Duodenal mucosa (tissue), 2 donors: Measurements from ENCODE around the gene RELB.

Experiments used
- H3K27ac ChIP-seq: one replicate; pipeline ENCODE4 v1.7.0; 2013; ENCODE audit warnings: low read depth, low read length
- H3K27me3 ChIP-seq, 2 donors: one replicate each; pipeline ENCODE4 v1.7.0; 2013; ENCODE audit warnings: low read length in 2 of 2, control low read depth in 1 of 2; ENCODE audit not compliant: insufficient read depth in 2 of 2, control insufficient read depth in 1 of 2
- H3K36me3 ChIP-seq, 2 donors: one replicate each; pipeline ENCODE4 v1.7.0; 2013; ENCODE audit warnings: low read length in 2 of 2, control low read depth in 1 of 2; ENCODE audit not compliant: insufficient read depth in 2 of 2, control insufficient read depth in 1 of 2
- H3K4me1 ChIP-seq, 2 donors: one replicate each; pipeline ENCODE4 v1.7.0; 2013; ENCODE audit warnings: low read length in 2 of 2, control low read depth in 1 of 2; ENCODE audit not compliant: insufficient read depth in 2 of 2, control insufficient read depth in 1 of 2
- H3K4me3 ChIP-seq, 2 donors: one replicate each; pipeline ENCODE4 v1.7.0; 2013; ENCODE audit warnings: low read length in 2 of 2, low read depth in 1 of 2
- H3K9ac ChIP-seq, 2 donors: one replicate each; pipeline ENCODE4 v1.7.0; 2013; ENCODE audit warnings: low read length in 2 of 2, low read depth in 1 of 2
- H3K9me3 ChIP-seq, 2 donors: one replicate each; pipeline ENCODE4 v1.7.0; 2013; ENCODE audit warnings: low read length in 2 of 2, control low read depth in 1 of 2; ENCODE audit not compliant: control insufficient read depth in 1 of 2

RELB gene

GRCh38 chr19:45037393-45038169, 36.3 kb downstream of the RELB start:
- H3K27ac ChIP-seq, result no peak overlapping the region
- H3K9me3 ChIP-seq, result no peaks in the 10 kb centered on the region
- H3K36me3 ChIP-seq, result peaks cover 24 to 53% of the 10 kb centered on the region in 2 donors
- H3K4me3 ChIP-seq, result no peak overlapping the region
- H3K4me1 ChIP-seq, result peaks cover 13 to 28% of the 10 kb centered on the region in 2 donors
- no peaks in the 10 kb centered on the region for H3K27me3 ChIP-seq
- no peak overlapping the region for H3K9ac ChIP-seq

GRCh38 chr19:45038931-45039893, 37.9 kb downstream of the RELB start, which contains the start of gene CLASRP:
Gene CLASRP, plus strand, starts transcription at chr19:45039045. Its CDS starts 1,168 bp downstream, at chr19:45040213.
- no peaks in the 10 kb centered on the region for H3K9me3 ChIP-seq
- H3K9ac ChIP-seq, result peak within 1 kb of the TSS; percentile 92 to 97
- peaks cover 13 to 28% of the 10 kb centered on the region in 2 donors for H3K4me1 ChIP-seq
- H3K4me3 ChIP-seq, result peak within 1 kb of the TSS; percentile 81 to 92
- H3K36me3 ChIP-seq, result peaks cover 18 to 52% of the 10 kb centered on the region in 2 donors
- peak within 1 kb of the TSS; percentile 99 for H3K27ac ChIP-seq
- H3K27me3 ChIP-seq, result no peaks in the 10 kb centered on the region

GRCh38 chr19:45040059-45040771, 39.0 kb downstream of the RELB start:
- Histone ChIP-seq H3K27me3 (no peaks in the 10 kb centered on the region), H3K27ac (no peak overlapping the region), H3K4me3 (peak overlapping the region; percentile 81 to 92), H3K9ac (peak overlapping the region; percentile 92 to 97), H3K4me1 (peaks cover 19 to 36% of the 10 kb centered on the region in 2 donors), H3K36me3 (peaks cover 14 to 54% of the 10 kb centered on the region in 2 donors), H3K9me3 (no peaks in the 10 kb centered on the region)

- Histone ChIP-seq H3K9me3 (no peaks in the 10 kb centered on the region), H3K27me3 (no peaks in the 10 kb centered on the region), H3K9ac (no peak overlapping the region), H3K4me3 (no peak overlapping the region), H3K4me1 (peaks cover 28 to 45% of the 10 kb centered on the region in 2 donors), H3K36me3 (peaks cover 15 to 56% of the 10 kb centered on the region in 2 donors), H3K27ac (no peak overlapping the region)
These were observed 39.9 kb downstream of the RELB start for GRCh38 chr19:45041125-45041524.

GRCh38 chr19:45045671-45046353, 44.5 kb downstream of the RELB start:
- peaks cover 21 to 45% of the 10 kb centered on the region in 2 donors for H3K4me1 ChIP-seq
- peaks cover 10 to 48% of the 10 kb centered on the region in 2 donors for H3K36me3 ChIP-seq
- H3K9me3 ChIP-seq, result no peaks in the 10 kb centered on the region
- H3K9ac ChIP-seq, result peak overlapping the region; percentile 8 to 33
- peak overlapping the region; percentile 59 for H3K27ac ChIP-seq
- H3K4me3 ChIP-seq, result peak overlapping the region in 1 of 2 donors; percentile 50
- H3K27me3 ChIP-seq, result no peaks in the 10 kb centered on the region

- Histone ChIP-seq H3K27me3 (no peaks in the 10 kb centered on the region), H3K9me3 (no peaks in the 10 kb centered on the region), H3K4me1 (peaks cover 24 to 41% of the 10 kb centered on the region in 2 donors), H3K4me3 (peak overlapping the region in 1 of 2 donors; percentile 50), H3K27ac (no peak overlapping the region), H3K9ac (peak overlapping the region in 1 of 2 donors; percentile 33), H3K36me3 (peaks cover 10 to 46% of the 10 kb centered on the region in 2 donors)
These were observed 45.1 kb downstream of the RELB start for GRCh38 chr19:45046355-45046754.

- no peak overlapping the region for H3K9ac ChIP-seq
- no peaks in the 10 kb centered on the region for H3K9me3 ChIP-seq
- H3K27me3 ChIP-seq, result no peaks in the 10 kb centered on the region
- peaks cover 24 to 32% of the 10 kb centered on the region in 2 donors for H3K4me1 ChIP-seq
- no peak overlapping the region for H3K27ac ChIP-seq
- peak overlapping the region in 1 of 2 donors; percentile 11 for H3K4me3 ChIP-seq
- H3K36me3 ChIP-seq, result peaks cover 10 to 37% of the 10 kb centered on the region in 2 donors
These were observed 46.0 kb downstream of the RELB start for GRCh38 chr19:45047188-45047797.

GRCh38 chr19:45049073-45049736, 47.9 kb downstream of the RELB start:
- H3K9ac ChIP-seq, result no peak overlapping the region
- no peak overlapping the region for H3K4me3 ChIP-seq
- no peak overlapping the region for H3K27ac ChIP-seq
- H3K36me3 ChIP-seq, result peaks cover 18 to 46% of the 10 kb centered on the region in 2 donors
- no peaks in the 10 kb centered on the region for H3K9me3 ChIP-seq
- H3K27me3 ChIP-seq, result no peaks in the 10 kb centered on the region
- H3K4me1 ChIP-seq, result peaks cover 24 to 32% of the 10 kb centered on the region in 2 donors
